ENCODE measurements around the gene OSBPL1A.

- TF ChIP-seq CTCF (IDR thresholded peaks at IDR 0.05) (no peak), POLR2A (IDR thresholded peaks at IDR 0.05) (no peak)
Observed at GRCh38 chr18:24432618-24433017, 35.0 kb upstream of the OSBPL1A start.

Measured in heart left ventricle (tissue), 13 donors.